ENCODE results near the gene FEZ2. TPM values are rescaled to one million over a fixed set of nuclear protein-coding genes. Genes with fewer than 3 reads are reported as not detected.

FEZ2 gene
- polyA plus RNA-seq, 2 of the 4 experiments (the other 2 are of a cell fraction), result 52.5 to 124 TPM

- ATAC-seq (peak; percentile 86), FAIRE-seq (peak; percentile 98), DNase-seq (ENCODE audit: low read depth in 1 of 2, low spot score in 1 of 2) (peak; percentile 68 to 70)
- WGBS (ENCODE audit: missing lambda C conversion rate), result 54% methylated on average over 10 of the region's 10 CpGs
- TF ChIP-seq CBX8 (IDR thresholded peaks at IDR 0.05) (no peak), JUNB (IDR thresholded peaks at IDR 0.05) (peak; percentile 83), CBX2 (IDR thresholded peaks at IDR 0.05; ENCODE audit: borderline replicate concordance, low read depth) (no peak), HOXB5 (CRISPR knock-in tag; IDR thresholded peaks at IDR 0.05) (no peak), GATA3 (IDR thresholded peaks at IDR 0.05; ENCODE audit: borderline replicate concordance) (peak; percentile 61; the same call in 1 of the 2 replicates), CEBPB (IDR thresholded peaks at IDR 0.05) (0 out of 4 replicates have a peak, but pooled peaks of 1 of the 2 experiments have one; percentile 8), SREBF2 (IDR thresholded peaks at IDR 0.05) (no peak), FOSB (CRISPR knock-in tag; IDR thresholded peaks at IDR 0.05) (no peak), SMC3 (IDR thresholded peaks at IDR 0.05) (peak; percentile 30; the same call in 1 of the 3 replicates), PBX3 (IDR thresholded peaks at IDR 0.05) (no peak), JUN (IDR thresholded peaks at IDR 0.05) (peak in 1 of 2 experiments; percentile 56; a peak in 3 of 5 replicates), E2F6 (IDR thresholded peaks at IDR 0.05; ENCODE audit: borderline replicate concordance, low read depth) (0 out of 2 replicates have a peak, but pooled peaks have one; percentile 45), EP300 (IDR thresholded peaks at IDR 0.05) (0 out of 5 replicates have a peak, but pooled peaks of 1 of the 2 experiments have one; percentile 30), FOSL2 (IDR thresholded peaks at IDR 0.05) (peak; percentile 72), FOSL2 (CRISPR knock-in tag; IDR thresholded peaks at IDR 0.05) (peak; percentile 84), HMGXB4 (CRISPR knock-in tag; IDR thresholded peaks at IDR 0.05; ENCODE audit: borderline replicate concordance) (no peak), RAD21 (conservative IDR thresholded peaks at IDR 0.05 in 1 of 2, IDR thresholded peaks at IDR 0.05 in 1 of 2) (peak in 1 of 2 experiments; percentile 38; a peak in 3 of 5 replicates)
- ChIA-PET POLR2A (interaction anchor here (1.4 to 2.1 kb wide), 2 partner anchors 9 to 19 kb away, joined by 6 read pairs; partner anchors contain the start of gene FEZ2), CTCF (interaction anchor here (0.9 to 1.5 kb wide), 6 partner anchors 10 to 226 kb away, joined by 3 to 5 read pairs (median 4); no protein-coding TSS in a partner anchor)
- peaks cover 34% of the 10 kb centered on the region for H3K4me1 ChIP-seq
- no peaks in the 10 kb centered on the region for H3K9me3 ChIP-seq
- H3K4me2 ChIP-seq, result peak overlapping the region; percentile 63
- H3K4me3 ChIP-seq, result no peak overlapping the region
- H3K27ac ChIP-seq, result peak overlapping the region; percentile 62 to 81
These were observed 19.3 kb downstream of the FEZ2 start for GRCh38 chr2:36578343-36579296.

- peaks cover 37% of the 10 kb centered on the region for H3K4me1 ChIP-seq
- no peak overlapping the region for H3K4me3 ChIP-seq
- WGBS (ENCODE audit: missing lambda C conversion rate), result 82% methylated on average over 2 of the region's 2 CpGs
- H3K27ac ChIP-seq, result peak overlapping the region; percentile 62 to 81; a peak in 4 of 6 replicates
- CTCF ChIA-PET, result interaction anchor here (0.9 to 1.4 kb wide), 5 partner anchors 9 to 225 kb away, joined by 3 to 4 read pairs (median 4); no protein-coding TSS in a partner anchor
- H3K9me3 ChIP-seq, result no peaks in the 10 kb centered on the region
- no peak for TF ChIP-seq RNF2 (IDR thresholded peaks at IDR 0.05; ENCODE audit: borderline replicate concordance, low read depth)
- TF ChIP-seq HDAC2 (IDR thresholded peaks at IDR 0.05), result no peak
- no peak for TF ChIP-seq HOXB5 (CRISPR knock-in tag; IDR thresholded peaks at IDR 0.05)
- TF ChIP-seq HOXA7 (CRISPR knock-in tag; IDR thresholded peaks at IDR 0.05), result no peak
- TF ChIP-seq EP300 (IDR thresholded peaks at IDR 0.05), result no peak
- no peak for TF ChIP-seq FOXS1 (CRISPR knock-in tag; IDR thresholded peaks at IDR 0.05)
- no peak for TF ChIP-seq MAZ (IDR thresholded peaks at IDR 0.05; ENCODE audit: borderline replicate concordance, low read depth, low read length)
- POLR2A ChIA-PET, result interaction anchor here (2.1 kb wide), 1 partner anchor 8 kb away, joined by 6 read pairs; no protein-coding TSS in a partner anchor
- H3K4me2 ChIP-seq, result peak overlapping the region; percentile 63; the same call in 2 of the 3 replicates
- FAIRE-seq (peak; percentile 43), ATAC-seq (no peak), DNase-seq (ENCODE audit: low read depth in 1 of 2, low spot score in 1 of 2) (no peak)
These were observed 20.1 kb downstream of the FEZ2 start for GRCh38 chr2:36577884-36578283.

Measured in A549 (cell line).